GM18873 (cell line): ENCODE data around the gene GULP1.

Source experiments
- ATAC-seq: cut with Tn5 transposase; IDR thresholded peaks from one replicate; pipeline ENCODE4 v1.9.1; 2021; ENCODE audit warnings: mild to moderate bottlenecking, moderate library complexity, moderate number of reproducible peaks; ENCODE audit not compliant: unreplicated experiment, low FRiP score

Gene GULP1

DNA sequence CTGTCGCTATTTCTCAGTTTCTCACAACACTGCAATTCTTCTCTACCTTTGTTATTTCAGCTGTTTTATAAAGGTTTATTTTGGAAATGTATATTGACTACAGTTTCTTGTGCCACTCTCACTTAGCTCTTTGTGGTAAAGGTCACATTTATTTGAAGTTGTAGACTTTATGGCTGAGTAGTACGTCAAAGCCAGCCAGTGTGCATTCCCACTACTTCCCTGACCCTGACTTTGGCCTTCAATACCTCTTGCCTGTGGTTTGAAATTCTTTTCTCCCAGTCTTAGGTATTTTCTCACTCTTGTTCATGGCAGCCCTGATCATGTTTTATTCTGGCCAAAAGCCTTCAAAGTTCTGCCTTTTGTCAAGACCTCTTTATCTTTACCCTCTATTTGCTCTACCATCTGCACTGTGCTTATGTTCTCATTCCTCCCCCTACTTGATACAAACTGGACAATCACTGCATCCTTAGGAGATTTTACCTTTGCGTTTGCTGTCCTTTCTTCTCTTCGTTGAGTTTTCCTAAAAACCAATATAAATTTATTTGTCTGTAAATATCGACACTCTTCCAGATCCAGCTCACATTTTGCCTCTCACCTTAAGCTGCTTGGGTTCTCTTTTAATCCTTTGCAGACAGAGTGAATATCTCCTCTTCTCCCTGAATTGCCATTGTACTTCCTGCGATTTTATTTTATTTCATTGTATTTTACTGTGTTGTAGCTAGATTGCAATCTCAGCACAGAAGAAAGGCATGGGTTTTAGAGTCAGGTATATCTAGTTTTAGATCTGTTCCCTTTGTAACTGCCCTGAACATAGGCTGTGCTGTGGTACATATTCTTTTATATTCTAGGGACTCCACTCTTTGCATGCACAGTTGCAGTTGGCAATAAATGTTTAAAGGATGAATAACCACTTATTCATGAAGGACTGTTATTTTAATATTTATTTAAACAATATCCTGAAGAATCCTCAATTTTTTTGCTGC, 31.2 kb downstream of the GULP1 start:
- no peak for ATAC-seq

DNA sequence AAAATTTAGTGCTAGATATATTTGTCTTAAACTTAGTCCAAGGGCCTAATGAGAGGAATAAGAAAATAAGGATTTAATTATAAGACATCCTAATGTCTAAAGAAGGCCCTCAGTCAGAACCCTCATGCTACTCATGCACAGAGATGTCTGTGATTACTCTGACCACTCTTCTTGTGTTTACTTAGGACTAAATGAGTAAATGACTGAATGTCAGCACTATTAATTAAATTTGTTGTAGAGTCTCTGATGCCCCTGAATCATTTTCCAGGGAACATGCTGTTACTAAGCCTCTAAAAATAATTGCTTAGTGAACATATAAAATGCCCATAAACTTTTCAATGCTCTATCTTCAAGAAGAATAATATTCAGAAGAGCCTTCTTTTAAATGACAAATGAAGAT, 32.4 kb downstream of the GULP1 start:
- no peak for ATAC-seq

DNA sequence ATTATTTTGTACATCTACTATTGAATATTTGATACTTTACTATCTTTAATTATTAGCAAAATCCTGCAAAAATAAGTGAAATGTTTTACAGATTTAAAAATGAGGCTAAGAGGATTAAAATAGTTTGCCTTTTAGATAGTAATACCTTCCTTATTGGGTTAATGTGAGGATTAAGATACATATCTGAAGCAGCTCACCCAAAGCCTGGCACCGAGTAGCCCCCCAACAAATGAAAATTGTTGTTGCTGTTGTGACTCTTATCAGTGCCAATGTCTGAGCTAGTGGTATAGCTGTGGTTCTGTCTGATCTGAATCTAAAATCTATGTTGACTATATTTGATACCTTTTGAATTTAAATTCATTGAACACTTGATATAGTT, 34.6 kb downstream of the GULP1 start:
- no peak for ATAC-seq

DNA sequence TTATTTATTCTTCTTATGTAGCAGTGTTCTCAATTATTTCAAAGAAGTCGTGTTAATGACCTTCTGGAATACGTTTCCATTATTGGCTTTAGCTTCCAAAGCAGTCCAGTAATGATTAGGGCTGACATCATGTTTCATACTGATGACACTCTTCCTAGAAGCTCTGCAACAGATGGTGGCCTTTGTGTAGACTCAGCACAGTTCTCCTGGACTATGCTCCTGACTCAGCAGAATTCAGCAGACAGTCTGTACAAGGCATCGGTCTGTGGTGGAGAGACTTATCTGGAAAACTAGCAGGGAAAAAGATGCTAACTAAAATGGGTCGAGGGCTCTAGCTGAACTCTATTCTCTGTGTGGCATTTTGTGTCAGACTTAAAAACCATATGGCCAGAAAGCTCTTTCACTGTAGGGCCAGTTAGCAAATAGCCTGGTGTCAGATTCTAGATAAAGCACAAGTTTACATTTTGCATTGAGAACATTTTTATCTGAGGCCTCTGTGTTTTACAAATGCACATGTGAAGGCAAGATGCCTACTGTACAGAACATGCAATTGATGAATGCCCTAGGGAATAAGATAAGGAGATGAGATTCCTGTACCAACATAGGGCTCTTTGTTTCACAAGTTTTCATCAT, 35.1 kb downstream of the GULP1 start:
- ATAC-seq, result no peak

DNA sequence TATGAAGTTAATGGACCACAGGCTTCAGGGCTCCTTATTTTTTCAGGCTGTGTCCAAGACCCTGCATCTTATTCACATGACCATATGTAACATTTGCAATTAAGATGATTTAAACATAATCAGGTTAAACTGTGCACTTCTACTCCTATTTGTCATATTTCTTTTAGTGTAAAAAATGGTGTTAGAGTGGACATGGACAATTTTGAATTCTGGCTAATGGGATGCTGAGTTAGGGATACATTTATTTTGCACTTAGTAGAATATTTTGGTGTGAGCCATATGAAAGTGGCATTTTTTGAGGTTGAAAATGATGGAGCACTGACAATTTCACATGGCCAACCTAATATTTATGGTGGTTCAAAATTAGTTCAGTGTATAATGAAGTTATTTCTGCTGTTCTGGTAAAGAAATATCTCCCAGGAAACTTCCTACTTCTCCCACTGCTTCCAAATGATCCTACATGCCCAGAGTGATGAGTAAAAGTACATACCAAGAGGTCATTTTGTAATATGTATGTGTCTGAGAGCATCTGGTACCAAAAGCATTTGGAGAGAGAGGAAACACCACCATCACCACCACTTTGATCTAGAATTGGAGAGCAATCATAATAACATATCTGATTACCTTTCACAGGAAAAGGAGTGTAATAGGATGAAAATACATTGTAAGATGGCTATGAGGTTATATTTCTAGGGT, 36.0 kb downstream of the GULP1 start:
- ATAC-seq, result no peak

DNA sequence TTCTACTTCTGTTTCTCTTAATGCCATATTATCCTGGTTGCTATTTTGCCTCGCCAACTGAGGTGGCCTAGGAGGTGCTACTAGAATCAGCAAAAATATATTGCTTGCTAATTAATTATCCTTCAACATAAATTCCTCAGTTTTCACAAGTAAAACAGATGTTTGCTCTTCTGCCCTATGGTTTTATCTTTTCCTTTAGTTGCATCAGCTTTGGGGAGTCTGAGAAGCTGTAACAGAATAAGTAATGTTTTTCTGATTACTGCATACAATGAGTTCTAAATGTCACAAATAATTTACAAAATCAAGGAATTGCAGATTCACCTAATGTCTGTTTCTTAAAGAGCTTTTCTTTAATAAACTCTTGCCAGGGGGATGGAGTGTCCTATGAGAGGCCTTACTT, 36.7 kb downstream of the GULP1 start:
- ATAC-seq, result no peak

DNA sequence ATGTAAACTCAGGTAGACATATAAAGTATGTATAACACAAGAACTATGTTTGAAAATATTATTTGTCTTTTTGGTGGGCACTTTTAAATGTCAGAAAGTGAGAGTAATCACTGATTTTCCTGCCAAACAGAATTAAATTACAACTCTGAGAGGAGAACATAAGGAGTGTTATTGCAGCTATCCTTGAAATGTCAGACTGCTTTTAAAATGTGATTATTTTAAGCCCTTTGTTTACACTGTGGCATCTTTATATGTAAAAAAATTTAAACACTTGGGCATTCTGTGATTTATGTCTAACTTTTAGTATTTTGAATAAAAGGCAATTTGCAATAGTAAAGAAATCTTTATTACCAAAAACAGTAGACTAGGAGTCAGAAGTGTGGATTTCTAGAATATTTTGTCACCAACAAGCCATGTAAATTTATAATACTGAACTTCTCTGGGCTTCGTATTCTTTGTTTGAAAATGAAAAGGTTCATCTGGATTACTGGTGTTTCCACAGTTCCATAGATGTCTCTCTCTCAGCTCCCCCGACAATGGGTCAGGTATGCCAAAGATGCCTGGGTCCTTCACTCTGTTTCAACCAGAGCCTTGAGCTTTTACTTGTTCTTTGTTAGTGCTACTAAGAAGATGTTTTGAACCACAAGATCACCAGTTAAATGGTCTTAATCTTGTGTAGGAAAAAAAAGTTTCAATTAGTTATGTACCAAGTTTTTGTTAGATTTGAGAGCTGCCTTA, 38.8 kb downstream of the GULP1 start:
- no peak for ATAC-seq

DNA sequence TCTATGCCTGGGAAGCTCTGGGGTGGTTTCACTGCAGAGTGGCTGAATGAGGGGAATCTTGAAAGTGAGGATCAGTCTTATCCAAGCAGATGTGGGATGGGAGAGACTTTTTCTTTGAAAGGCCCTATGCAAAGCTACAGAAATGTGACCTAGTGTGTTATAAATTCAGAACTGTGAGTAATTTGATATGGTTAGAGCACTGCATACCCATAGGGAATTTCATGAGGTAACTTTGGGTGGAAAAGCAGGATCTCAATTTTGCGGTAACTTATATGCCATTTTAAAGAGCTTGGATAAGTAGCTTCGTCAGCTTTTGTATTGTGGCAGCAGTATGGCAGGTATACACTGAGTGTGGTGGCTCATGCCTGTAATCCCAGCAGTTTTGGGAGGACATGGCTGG, 40.9 kb downstream of the GULP1 start:
- ATAC-seq, result no peak

DNA sequence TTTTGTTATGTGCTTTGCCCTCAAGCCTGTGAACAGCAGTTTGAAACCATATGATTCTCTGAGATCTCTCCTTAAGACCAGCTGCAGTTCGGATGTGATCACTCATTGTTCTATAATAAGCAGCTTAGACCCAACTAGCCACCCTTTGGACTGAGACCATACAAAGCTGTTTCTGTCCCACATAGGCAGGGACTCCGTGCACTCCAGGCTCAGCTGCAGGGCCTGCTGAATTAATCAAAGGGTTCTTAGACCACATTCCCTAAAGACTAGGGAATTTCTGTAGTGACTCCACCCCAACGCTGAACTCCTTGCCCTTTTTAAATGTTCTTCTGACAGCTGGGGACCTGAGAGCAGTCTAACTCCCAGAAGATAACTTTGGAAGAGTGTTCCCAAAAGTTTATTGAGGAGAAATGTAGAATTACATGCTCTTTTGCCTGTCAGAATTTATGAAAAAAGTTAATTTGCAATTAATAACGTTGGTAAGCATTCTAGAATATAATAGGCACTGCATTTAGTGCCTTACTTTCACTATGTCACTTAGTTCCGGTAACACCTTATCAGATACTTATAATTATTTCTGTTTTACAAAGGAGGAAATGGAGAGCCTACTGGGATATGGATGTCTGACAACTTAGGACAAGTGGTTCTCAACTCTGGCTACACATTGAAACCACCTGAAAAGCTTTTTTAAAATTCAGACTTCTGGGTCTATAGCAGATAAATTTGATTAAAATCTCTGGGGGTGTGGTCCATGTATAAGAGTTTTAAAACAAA, 42.3 kb downstream of the GULP1 start:
- ATAC-seq, result no peak

DNA sequence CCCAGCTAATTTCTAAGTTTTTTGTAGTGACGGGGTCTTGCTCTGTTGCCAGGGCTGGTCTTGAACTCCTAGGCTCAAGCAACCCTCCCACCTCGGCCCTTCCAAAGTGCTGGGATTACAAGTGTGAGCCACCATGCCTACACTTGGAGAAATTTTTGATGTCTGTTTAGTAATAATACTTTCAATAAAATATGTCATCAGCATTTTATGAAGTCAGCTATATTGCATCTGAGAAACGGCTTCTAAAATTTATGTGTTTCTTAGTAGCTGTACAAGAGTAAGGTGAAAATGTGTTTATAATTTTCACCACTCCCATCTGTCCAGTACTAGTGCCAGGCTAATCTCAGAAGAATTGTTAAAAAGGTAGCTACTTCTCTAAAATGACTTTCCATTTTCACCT, 46.8 kb downstream of the GULP1 start:
- ATAC-seq, result no peak

DNA sequence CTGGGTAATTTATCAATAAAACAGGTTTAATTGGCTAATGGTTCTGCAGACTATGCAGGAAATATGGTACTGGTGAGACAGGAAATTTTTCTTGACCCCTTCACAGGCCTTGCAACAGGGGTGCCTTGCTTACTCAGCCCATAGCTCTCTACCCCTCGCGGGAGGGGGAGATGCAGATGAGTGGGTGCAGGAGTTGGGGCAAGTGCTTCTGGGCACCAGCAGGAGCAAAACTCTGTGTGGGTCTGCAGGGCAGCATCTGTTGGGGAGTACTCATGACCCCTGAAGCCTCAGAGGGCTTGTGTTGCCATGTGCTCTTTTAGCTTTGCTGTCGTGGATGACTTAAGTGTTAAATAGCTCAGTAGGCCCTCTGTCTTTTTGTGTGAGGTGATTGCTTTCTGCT, 48.6 kb downstream of the GULP1 start:
- ATAC-seq, result no peak

DNA sequence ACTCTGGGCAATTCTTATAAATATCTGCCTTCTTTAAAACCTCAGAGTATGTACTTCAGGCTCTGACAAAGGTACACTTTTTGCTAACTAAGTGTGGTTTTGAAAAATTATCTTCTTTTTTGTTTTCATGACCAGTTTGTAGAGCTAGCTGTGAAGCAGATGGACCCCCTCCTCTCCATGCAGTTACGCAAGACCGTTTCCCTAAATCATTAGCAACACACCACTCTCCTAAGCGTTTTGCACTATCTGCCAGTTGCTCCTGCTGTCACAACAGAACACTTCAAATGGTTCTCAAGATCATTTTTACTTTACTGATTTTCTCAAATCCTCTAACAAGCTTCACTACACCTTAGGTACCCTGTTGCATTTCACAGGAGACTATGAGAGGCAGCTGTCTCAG, 53.3 kb downstream of the GULP1 start:
- no peak for ATAC-seq

DNA sequence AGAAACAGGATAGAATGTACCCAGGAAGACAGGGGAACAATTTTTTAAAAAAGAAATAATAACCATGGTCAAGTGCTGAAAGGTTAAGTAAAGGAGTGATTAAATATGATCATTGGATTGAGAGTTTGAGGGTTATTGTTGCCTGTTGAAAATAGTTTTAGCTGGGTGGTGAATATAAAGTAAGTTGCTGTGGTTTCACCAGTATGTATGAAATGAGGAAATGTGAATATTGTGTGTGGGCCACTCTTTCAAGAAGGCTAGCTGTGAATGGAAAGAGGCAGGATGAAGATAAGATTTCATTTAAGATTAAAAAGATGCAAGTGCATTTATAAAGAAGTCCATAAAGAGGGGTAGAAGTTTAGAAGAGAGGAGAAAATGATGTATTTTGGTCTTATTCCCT, 53.8 kb downstream of the GULP1 start:
- ATAC-seq, result no peak

DNA sequence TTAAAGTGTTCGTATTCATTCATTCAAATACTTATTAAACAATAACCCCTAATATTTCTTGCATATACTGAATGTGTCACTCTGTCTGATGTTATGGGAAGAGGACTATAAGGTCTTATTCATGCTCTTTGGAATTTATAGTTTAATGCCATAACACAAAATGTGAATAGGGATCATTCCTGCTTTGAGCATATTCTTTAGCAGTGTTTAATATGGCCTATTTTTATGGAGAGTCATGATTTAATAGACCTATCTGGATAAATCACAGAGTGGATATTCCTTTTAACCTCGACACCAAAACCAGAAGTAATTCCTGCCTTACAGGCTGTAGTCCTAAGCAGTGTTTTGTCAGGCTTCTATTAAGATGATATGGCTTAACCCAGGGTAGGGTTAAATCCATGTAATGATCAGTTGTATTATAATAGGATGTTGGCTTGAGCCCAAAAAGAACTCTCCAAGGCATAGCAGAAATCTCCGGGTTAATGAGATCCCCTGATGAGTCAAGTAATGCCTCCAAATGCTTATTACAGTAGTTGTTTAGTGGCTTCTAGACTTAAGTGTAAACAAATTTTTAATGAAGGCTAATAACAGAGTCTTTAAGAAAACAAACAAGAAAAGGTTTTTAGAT, 54.3 kb downstream of the GULP1 start:
- no peak for ATAC-seq

DNA sequence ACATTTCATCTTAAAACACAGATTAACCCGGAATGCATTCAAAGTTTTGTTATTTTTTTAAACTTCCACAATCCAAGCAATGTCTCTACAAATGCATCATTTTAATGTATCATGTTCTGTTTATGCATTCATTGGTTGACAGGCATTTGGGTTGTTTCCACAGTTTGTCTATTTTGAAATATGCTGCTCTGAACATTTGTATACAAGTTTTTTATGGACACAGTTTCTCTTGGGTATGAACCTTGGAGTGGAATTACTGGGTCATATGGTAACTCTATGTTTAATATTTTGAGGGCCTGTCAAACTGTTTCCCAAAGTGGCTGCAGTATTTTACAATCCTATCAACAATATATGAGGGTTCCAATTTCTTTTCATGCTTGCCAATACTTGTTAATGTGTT, 57.3 kb downstream of the GULP1 start:
- no peak for ATAC-seq

DNA sequence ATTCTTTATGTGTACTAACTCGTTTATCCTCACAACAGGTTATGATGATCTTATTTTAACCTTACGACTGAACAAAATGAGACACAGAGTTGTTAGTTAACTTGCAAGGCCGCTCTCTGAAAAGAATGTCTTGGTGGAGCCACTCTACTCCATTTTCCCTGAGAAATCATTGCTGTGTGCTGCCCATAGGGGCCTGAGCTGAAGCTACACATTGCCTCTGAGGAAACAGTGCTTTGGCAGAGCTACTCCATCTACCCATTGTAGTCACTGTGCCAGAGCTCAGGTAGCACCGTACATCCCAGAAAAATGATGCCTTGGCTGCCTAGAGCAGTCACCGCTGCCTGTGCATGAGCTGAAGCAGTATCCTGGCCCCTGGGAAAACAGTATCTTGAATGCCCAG, 61.6 kb downstream of the GULP1 start:
- ATAC-seq, result no peak

DNA sequence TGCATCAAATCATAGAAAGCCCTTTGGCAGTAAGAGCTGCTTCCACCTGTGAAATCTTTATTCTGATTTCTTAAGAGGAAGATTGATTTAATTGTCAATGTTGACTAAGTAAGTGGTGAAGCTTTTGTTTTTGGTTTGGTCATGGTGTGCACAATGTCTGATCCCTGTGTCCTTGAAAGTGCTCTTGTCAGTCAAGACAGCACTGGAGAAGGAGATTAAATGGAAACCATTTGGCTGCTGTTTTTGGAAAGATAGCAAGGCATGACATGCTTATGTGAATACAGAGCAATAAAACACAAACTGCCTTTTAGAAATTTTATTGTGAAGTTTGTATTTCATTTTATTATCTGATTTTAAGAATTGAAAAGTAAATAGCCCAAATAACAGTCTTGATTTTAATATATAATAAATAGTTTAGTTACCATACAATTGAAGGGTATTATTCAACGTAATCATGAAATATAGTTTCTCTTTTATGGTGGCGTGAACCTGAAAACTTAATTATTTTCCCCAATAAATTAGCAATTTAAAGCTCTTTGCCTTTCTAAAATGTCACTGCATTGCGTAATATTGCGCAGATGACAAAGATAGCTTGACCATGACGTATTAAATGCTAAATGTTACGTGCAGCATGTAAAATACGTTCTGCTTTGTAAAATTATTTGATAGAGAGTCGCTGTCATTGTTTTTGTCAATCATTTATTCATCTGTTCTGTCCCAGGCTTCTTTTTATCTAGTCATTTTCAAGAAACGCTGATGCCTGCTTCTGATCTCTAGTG, 69.0 kb downstream of the GULP1 start:
- no peak for ATAC-seq

DNA sequence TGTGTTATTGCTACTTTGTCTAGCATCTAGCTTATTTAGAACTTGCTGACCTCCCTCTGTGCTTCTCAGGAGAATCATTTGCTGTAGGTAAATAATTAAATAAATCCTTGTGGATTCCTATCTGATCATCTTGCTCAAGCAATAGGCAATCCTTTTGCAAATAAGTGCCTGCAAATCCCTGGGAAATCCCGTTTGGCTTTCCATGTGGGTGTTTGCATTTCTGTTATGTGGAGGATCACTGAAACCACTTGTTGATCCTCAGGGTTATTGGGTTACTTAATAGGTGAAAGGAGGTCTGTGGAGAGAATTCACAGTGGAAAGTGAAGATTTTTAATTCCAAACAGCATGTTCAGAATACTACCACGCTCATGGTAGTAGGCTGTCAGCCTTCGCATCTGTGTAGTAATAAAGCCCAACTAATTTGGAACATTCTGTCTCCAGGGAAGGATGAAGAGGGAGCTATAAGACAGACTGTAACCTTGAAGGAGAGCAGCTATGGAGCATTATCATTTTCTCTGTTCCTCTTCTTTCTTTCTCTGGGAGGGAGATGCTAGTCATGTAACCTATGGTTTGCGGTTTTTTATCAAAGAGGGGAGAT, 72.5 kb downstream of the GULP1 start:
- no peak for ATAC-seq
